ENCODE results near the gene S100Z. TPM values are rescaled to one million over a fixed set of nuclear protein-coding genes. Genes with fewer than 3 reads are reported as not detected.

Gene S100Z
- total RNA-seq, 1 donor from 2014 or later: 1.2 TPM

DNA sequence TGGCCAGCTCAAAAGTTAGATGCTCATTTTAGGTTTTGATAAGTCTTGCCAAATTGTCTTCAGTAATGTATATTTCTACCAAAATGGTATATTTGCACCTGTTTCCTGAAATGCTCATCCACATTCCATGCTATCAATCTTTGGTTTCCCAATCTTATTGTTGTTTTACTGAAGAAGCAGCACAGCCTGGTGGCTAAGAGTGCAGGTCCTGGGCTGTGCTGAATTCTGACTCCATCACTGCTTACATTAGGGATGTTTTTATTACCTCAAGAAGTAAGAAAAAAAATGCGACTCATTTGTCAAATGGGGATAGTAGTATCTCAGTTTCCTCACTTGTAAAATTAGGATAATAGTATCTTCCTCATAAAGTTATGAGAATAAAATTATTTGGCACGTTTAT is 13.6 kb upstream of the S100Z start:
- Histone ChIP-seq H3K9me3 (no peaks in the 10 kb centered on the region), H3K4me3 (no peak overlapping the region), H3K27me3 (ENCODE audit: low read depth) (no peaks in the 10 kb centered on the region), H3K4me1 (no peaks in the 10 kb centered on the region), H3K27ac (no peak overlapping the region), H3K36me3 (peaks cover 5% of the 10 kb centered on the region)
- ATAC-seq (no peak), DNase-seq (no peak)
- TF ChIP-seq, protein P1, sequence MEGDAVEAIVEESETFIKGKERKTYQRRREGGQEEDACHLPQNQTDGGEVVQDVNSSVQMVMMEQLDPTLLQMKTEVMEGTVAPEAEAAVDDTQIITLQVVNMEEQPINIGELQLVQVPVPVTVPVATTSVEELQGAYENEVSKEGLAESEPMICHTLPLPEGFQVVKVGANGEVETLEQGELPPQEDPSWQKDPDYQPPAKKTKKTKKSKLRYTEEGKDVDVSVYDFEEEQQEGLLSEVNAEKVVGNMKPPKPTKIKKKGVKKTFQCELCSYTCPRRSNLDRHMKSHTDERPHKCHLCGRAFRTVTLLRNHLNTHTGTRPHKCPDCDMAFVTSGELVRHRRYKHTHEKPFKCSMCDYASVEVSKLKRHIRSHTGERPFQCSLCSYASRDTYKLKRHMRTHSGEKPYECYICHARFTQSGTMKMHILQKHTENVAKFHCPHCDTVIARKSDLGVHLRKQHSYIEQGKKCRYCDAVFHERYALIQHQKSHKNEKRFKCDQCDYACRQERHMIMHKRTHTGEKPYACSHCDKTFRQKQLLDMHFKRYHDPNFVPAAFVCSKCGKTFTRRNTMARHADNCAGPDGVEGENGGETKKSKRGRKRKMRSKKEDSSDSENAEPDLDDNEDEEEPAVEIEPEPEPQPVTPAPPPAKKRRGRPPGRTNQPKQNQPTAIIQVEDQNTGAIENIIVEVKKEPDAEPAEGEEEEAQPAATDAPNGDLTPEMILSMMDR (IDR thresholded peaks at IDR 0.05): no peak
- intact Hi-C loops (cut with DNase I): no loop called here

DNA sequence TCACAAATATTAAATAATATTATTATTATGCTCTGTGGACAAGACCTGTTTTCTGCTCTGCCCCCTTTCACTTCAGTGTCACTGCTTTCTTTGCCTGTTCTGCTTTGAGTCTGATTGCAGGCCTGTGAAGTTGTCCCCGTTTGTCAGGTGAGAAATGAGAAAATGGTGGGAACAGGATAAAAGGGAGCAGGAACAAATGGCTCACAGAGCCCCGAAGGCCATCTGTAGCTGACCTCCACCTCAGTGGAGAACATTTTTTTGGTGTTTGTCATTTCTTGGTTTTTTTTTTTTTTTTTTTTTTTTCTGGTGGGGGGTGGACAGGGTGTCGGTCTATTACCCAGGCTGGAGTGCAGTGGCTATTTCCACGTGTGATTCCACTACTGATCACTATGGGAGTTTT is 13.2 kb upstream of the S100Z start:
- no peak for ATAC-seq
- DNase-seq: no peak
- Histone ChIP-seq H3K9me3 (no peaks in the 10 kb centered on the region), H3K36me3 (peaks cover 5% of the 10 kb centered on the region), H3K27ac (no peak overlapping the region), H3K4me3 (no peak overlapping the region), H3K27me3 (ENCODE audit: low read depth) (no peaks in the 10 kb centered on the region), H3K4me1 (no peaks in the 10 kb centered on the region)
- intact Hi-C loops (cut with DNase I): no loop called here
- TF ChIP-seq, protein P1 (IDR thresholded peaks at IDR 0.05): no peak

DNA sequence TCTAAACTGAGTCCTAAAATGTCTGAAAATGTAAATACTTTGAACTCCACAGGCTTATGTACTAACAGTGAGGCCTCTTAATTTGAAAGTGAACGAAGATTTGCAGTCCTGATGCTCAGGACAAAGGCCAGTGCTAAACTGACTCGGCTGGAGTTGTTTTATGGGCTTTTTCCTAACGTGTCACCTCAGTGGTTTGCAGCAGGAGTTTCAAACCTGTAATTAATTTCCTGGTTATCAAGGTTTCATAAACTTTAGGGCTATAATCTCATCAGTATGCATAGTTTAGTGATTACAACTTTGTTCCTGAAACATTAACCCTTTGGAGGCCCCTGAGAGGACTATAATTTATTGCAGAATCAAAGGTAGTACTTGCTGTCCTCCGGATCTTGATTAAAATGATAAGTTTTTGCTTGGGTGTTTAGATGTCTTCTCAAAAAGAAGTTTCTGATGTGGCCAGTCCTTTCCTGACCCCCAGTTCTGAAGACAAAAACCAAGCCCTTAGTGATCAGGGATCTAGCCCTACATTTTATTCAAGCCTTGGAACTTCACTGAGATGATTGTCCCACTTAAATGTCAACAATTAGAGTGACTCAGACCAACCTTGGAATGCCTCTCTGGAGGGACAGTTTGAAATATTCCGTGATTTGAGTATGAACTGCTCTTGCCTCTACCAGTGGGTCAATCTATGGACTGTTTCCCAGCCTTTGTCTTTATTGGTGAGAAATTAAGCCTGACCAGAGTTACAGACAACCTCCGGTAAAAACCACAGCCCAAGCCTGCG is 11.1 kb upstream of the S100Z start:
- no peaks in the 10 kb centered on the region for H3K27me3 ChIP-seq (ENCODE audit: low read depth)
- H3K4me3 ChIP-seq: no peak overlapping the region
- ATAC-seq: no peak
- no peaks in the 10 kb centered on the region for H3K4me1 ChIP-seq
- TF ChIP-seq, protein P1 (IDR thresholded peaks at IDR 0.05): no peak
- no peaks in the 10 kb centered on the region for H3K9me3 ChIP-seq
- no peak overlapping the region for H3K27ac ChIP-seq
- H3K36me3 ChIP-seq: peaks cover 5% of the 10 kb centered on the region
- no peak for DNase-seq
- intact Hi-C loops (cut with DNase I): no loop called here

DNA sequence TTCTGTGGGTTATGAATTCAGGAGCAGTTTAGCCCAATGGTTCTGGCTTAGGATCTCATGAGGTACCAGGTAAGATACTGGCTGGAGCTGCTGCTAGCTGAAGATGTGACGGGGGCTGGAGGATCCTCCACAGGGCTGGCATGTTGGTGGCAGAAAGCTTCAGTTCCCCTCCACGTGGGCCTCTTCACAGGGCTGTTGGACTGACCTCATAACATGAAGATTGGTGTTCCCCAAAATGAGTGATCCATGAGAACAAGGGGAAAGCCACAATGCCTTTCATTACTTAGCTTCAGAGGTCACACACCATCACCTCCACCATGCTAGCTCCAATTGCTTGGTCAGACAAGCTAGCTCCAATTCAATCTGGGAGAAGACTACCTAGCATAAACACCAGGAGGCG is 8.5 kb upstream of the S100Z start:
- no peak overlapping the region for H3K4me3 ChIP-seq
- no peaks in the 10 kb centered on the region for H3K4me1 ChIP-seq
- ATAC-seq: no peak
- DNase-seq: no peak
- no peak overlapping the region for H3K27ac ChIP-seq
- intact Hi-C loops (cut with DNase I): no loop called here
- no peaks in the 10 kb centered on the region for H3K36me3 ChIP-seq
- TF ChIP-seq, protein P1 (IDR thresholded peaks at IDR 0.05): no peak
- H3K9me3 ChIP-seq: no peaks in the 10 kb centered on the region
- H3K27me3 ChIP-seq (ENCODE audit: low read depth): no peaks in the 10 kb centered on the region

DNA sequence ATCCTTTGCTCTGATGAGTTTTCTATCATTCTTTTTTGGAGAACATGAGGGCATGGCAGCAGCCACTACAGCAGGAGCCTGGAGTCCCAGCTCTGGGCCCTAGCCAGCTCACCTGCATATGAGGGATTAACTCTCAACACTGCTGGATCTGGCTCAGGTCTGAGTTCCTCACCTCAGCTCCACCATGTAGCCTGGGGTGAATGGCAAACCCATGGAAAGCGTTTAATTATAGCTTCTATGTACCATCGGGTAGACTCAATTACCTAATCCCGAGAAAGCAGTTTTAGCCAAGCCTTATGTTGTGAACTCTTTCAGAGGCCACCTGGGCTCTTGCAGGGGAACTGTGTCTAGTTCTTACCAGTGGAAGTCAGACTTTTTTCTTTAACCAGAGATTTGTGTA is 3.9 kb upstream of the S100Z start:
- intact Hi-C loops (cut with DNase I): no loop called here
- TF ChIP-seq, protein P1 (IDR thresholded peaks at IDR 0.05): no peak
- H3K4me3 ChIP-seq: no peak overlapping the region
- ATAC-seq: no peak
- H3K36me3 ChIP-seq: no peaks in the 10 kb centered on the region
- H3K9me3 ChIP-seq: no peaks in the 10 kb centered on the region
- no peaks in the 10 kb centered on the region for H3K27me3 ChIP-seq (ENCODE audit: low read depth)
- no peak overlapping the region for H3K27ac ChIP-seq
- peaks cover 3% of the 10 kb centered on the region for H3K4me1 ChIP-seq
- DNase-seq: no peak

Data from lower lobe of right lung (tissue), 2 donors.